PFSK-1 (cell line): ENCODE measurements around the gene FGGY.

Source experiments
- FOXP2 ChIP-seq: optimal IDR thresholded peaks from 2 replicates; pipeline ENCODE3; 2011; ENCODE audit warnings: borderline replicate concordance, control low read depth, inconsistent platforms; ENCODE audit not compliant: insufficient read depth; ENCODE audit errors: extremely low read length, extremely low read depth
- POLR2AphosphoS5 ChIP-seq: IDR thresholded peaks from 2 replicates; pipeline ENCODE4 v1.6.1; 2012; ENCODE audit warnings: low read depth, mild to moderate bottlenecking, control low read depth, low read length, moderate library complexity
- SIN3A ChIP-seq: IDR thresholded peaks from 2 replicates; pipeline ENCODE4 v1.6.1; 2012; ENCODE audit warnings: mild to moderate bottlenecking, low read length, moderate library complexity, borderline replicate concordance; ENCODE audit not compliant: insufficient read depth
- TAF1 ChIP-seq: IDR thresholded peaks from 2 replicates; pipeline ENCODE4 v1.6.1; 2012; ENCODE audit warnings: low read length, control low read depth, borderline replicate concordance; ENCODE audit not compliant: insufficient read depth
- TF ChIP-seq, protein P1 (sequence below), 2 experiments: IDR thresholded peaks; 2 replicates each; pipeline versions ENCODE4 v1.6.1 to v1.8.0; 2011 to 2012; ENCODE audit warnings: low read depth in 2 of 2, low read length in 2 of 2, control low read depth in 1 of 2, inconsistent platforms in 1 of 2, mild to moderate bottlenecking in 1 of 2, moderate library complexity in 1 of 2; ENCODE audit not compliant: insufficient read depth in 1 of 2

GRCh38 chr1:59346429-59346828, 49.5 kb downstream of the FGGY start:
- TF ChIP-seq POLR2AphosphoS5 (no peak), TAF1 (no peak), SIN3A (no peak), FOXP2 (no peak)
- TF ChIP-seq, protein P1, sequence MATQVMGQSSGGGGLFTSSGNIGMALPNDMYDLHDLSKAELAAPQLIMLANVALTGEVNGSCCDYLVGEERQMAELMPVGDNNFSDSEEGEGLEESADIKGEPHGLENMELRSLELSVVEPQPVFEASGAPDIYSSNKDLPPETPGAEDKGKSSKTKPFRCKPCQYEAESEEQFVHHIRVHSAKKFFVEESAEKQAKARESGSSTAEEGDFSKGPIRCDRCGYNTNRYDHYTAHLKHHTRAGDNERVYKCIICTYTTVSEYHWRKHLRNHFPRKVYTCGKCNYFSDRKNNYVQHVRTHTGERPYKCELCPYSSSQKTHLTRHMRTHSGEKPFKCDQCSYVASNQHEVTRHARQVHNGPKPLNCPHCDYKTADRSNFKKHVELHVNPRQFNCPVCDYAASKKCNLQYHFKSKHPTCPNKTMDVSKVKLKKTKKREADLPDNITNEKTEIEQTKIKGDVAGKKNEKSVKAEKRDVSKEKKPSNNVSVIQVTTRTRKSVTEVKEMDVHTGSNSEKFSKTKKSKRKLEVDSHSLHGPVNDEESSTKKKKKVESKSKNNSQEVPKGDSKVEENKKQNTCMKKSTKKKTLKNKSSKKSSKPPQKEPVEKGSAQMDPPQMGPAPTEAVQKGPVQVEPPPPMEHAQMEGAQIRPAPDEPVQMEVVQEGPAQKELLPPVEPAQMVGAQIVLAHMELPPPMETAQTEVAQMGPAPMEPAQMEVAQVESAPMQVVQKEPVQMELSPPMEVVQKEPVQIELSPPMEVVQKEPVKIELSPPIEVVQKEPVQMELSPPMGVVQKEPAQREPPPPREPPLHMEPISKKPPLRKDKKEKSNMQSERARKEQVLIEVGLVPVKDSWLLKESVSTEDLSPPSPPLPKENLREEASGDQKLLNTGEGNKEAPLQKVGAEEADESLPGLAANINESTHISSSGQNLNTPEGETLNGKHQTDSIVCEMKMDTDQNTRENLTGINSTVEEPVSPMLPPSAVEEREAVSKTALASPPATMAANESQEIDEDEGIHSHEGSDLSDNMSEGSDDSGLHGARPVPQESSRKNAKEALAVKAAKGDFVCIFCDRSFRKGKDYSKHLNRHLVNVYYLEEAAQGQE (IDR thresholded peaks at IDR 0.05; ENCODE audit: insufficient read depth in 1 of 2, low read depth in 2 of 2, low read length in 2 of 2): no peak
